Brain microvascular endothelial cell (primary cell): ENCODE data around the gene AKAP13.

ENCODE experiments used
- DNase-seq: peaks from one replicate; pipeline ENCODE4 v3.0.0-alpha.2; 2020
- H3K27ac ChIP-seq: fragments of 250-450 bp; sonication (Bioruptor Pico); 2 replicates; pipeline ENCODE4 v1.5.1; 2020; ENCODE audit warnings: mild to moderate bottlenecking, moderate library complexity
- H3K27me3 ChIP-seq: fragments of 250-450 bp; sonication (Bioruptor Pico); replicated peaks from 2 replicates; pipeline ENCODE4 v1.5.1; 2020; ENCODE audit warnings: mild to moderate bottlenecking
- H3K36me3 ChIP-seq: fragments of 250-450 bp; sonication (Bioruptor Pico); replicated peaks from 2 replicates; pipeline ENCODE4 v1.5.1; 2020; ENCODE audit warnings: mild to moderate bottlenecking
- H3K4me3 ChIP-seq: 2 replicates; pipeline ENCODE4 v1.5.1; 2011; ENCODE audit warnings: low read depth, mild to moderate bottlenecking, control low read depth, low read length, moderate library complexity
- CTCF ChIP-seq: IDR thresholded peaks from 2 replicates; pipeline ENCODE4 v1.5.1; 2011; ENCODE audit warnings: low read depth, mild to moderate bottlenecking, moderate library complexity, low read length, control low read depth, inconsistent platforms; ENCODE audit errors: missing control alignments
- in situ Hi-C: cut with HindIII; loops from 2 replicates; pipeline ENCODE4 v1.10.0; 2017; ENCODE audit warnings: low sequenced_read_pairs, low pct_ligation_motif_present

Gene AKAP13

GRCh38 chr15:85751291-85752123 is 371.1 kb downstream of the AKAP13 start:
- Histone ChIP-seq H3K27me3 (no peaks in the 10 kb centered on the region), H3K27ac (no peak overlapping the region), H3K4me3 (no peak overlapping the region), H3K36me3 (peaks cover 11% of the 10 kb centered on the region)
- DNase-seq, result no peak
- in situ Hi-C loops, result no loop called here
- TF ChIP-seq CTCF, result no peak

- Histone ChIP-seq H3K4me3 (no peak overlapping the region), H3K27me3 (no peaks in the 10 kb centered on the region), H3K27ac (no peak overlapping the region), H3K36me3 (peaks cover 7% of the 10 kb centered on the region)
- in situ Hi-C loops, result no loop called here
- no peak for TF ChIP-seq CTCF
- no peak for DNase-seq
Measured at GRCh38 chr15:85752124-85752475, 371.7 kb downstream of the AKAP13 start.

GRCh38 chr15:85752491-85752961 is 372.1 kb downstream of the AKAP13 start:
- Histone ChIP-seq H3K4me3 (no peak overlapping the region), H3K36me3 (peaks cover 3% of the 10 kb centered on the region), H3K27me3 (no peaks in the 10 kb centered on the region), H3K27ac (no peak overlapping the region)
- in situ Hi-C loops, result no loop called here
- no peak for TF ChIP-seq CTCF
- DNase-seq, result no peak

- TF ChIP-seq CTCF, result no peak
- Histone ChIP-seq H3K27me3 (no peaks in the 10 kb centered on the region), H3K36me3 (no peaks in the 10 kb centered on the region), H3K27ac (no peak overlapping the region), H3K4me3 (no peak overlapping the region)
- in situ Hi-C loops, result no loop called here
- no peak for DNase-seq
Measured at GRCh38 chr15:85753261-85753660, 372.9 kb downstream of the AKAP13 start.

GRCh38 chr15:85753791-85754452 is 373.5 kb downstream of the AKAP13 start:
- Histone ChIP-seq H3K4me3 (no peak overlapping the region), H3K27me3 (no peaks in the 10 kb centered on the region), H3K36me3 (no peaks in the 10 kb centered on the region), H3K27ac (no peak overlapping the region)
- no peak for DNase-seq
- TF ChIP-seq CTCF, result no peak
- in situ Hi-C loops, result no loop called here
